ENCODE results near the gene FAM13C.

Gene FAM13C

GRCh38 chr10:59360605-59361405 lies 1.5 kb downstream of the FAM13C start:
- DNase-seq: no peak

- no peak for DNase-seq
Observed at GRCh38 chr10:59358576-59358975, 3.8 kb downstream of the FAM13C start.

DNA sequence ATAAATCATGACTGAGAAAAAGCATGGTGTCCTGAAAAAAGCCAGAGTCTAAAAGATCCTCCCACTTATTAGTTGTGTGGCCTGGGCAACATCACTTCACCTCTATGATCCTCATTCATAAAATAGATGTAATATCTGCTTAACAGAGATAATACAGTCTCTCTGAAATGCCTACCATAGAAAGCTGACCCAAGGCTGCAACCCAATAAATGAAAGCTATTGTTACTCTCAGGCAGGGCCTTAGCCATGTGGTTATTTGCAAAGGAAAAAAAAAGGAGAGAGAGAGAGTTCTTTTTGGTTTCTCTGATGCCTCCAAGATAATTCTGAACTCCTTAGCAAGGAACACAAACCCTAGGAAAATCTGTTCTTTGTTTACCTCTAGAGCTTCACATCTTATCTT lies 7.9 kb downstream of the FAM13C start:
- DNase-seq: no peak

- no peak for DNase-seq
Observed at GRCh38 chr10:59350558-59350957, 11.8 kb downstream of the FAM13C start.

- DNase-seq: no peak
Observed at GRCh38 chr10:59346321-59346720, 16.0 kb downstream of the FAM13C start.

DNA sequence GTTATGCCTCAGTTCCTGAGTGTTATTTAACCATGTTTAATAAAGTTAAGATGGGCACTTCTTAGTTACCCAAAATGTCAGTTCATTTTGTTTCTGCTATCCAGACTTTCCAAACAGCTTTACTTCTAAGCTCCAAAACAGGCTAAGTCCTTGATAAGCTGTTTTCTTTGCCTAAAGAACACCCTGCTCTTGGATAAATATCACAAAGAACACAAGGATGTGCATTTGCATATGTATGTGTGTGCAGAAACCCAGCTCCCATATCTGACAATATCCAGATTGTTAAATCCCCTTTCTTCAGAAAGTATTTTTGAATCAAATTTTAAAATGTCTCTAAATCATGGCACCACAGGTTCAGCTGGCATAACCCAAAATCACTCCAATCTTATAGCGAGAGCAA lies 19.6 kb downstream of the FAM13C start:
- no peak for DNase-seq

DNA sequence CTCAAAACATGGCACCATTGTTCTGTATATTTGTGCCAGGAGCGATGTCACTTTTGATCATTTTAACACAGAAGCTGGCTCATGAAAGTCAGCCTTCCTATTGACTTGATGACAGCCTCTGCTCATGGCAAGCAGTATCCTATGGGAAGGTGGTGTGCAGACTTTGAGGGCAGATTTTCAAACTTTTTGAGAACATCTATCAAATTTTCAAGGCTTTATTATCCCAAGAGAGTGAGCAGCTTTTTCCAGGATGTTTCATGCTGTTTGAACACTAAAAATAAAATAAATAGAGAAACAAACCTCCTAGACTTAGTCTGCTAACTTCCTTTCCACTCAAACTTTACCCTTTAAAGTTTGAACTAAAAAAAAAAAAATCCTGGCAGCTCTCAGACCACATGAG lies 20.3 kb downstream of the FAM13C start:
- no peak for DNase-seq

GRCh38 chr10:59340285-59340684 lies 22.1 kb downstream of the FAM13C start:
- DNase-seq: no peak

DNA sequence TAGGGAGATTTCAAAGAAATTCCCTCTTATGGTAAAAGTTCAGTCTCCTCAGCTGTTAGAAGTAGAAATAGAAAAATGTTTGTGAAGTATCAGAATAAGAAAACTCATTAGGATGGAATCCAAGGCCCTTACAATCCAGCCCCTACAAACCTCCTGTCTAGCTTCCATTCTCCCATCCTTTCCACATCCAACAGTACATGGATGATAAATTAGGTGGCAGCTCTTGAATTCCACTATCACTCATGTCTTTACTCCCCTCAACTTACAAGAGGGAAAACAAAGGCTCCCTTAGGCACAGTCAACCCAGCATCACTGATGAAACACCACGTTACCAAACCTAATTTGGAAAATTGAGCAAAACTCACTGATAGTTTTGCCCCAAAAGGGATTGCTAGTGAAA lies 23.0 kb downstream of the FAM13C start:
- DNase-seq: no peak

GRCh38 chr10:59337201-59337652 lies 25.1 kb downstream of the FAM13C start:
- no peak for DNase-seq

DNA sequence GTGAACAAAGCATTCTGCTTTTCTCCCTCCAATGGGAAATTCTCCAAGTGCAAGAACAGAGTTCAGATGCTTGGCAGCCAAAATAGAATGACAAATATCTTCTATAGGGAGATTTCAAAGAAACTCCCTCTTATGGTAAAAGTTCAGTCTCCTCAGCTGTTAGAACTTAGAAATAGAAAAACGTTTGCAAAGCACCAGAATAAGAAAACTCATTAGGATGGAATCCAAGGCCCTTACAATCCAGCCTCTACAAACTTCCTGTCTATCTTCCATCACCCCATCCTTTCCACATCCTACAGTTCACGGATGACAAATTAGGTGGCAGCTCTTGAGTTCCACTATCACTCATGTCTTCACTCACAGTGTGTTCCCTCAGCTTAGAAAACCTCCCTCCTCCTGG lies 25.7 kb downstream of the FAM13C start:
- no peak for DNase-seq

DNA sequence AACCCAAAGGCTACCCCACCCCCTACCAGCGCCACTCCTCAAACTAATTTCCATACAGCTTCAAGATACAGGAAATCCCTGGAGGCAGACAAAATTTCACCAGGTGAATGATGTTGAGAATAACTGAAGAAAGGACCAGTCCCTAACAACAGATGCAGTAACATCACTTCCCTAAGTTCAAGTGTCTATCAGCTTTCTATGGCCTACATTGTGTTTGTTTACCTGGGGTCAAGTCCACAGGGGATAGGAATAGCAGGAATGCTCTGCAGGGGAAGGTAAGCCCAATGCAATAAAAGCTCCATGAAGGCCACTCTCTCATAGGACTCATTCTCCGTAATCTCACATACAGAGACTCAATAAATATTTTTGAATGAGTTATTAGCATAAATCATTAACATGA lies 26.9 kb downstream of the FAM13C start:
- no peak for DNase-seq

DNA sequence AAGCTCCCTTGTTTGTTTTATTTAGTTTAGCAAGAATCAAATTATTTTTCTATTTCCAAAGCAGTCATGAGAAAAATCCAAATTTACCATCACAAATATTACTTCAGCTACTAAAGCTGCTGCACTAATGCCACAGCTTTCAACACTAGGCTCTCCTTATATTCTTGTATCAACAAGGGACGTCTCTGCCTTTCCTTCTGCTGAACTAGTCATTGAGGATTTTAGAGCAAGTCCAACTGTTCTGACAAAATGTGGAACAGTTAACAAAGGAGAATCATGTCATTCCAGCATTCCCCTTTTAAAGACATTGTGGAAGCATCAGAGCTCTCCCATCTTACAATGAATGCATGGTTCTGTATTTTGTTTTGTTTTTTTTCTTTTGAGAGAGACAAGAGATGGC lies 28.6 kb downstream of the FAM13C start:
- no peak for DNase-seq

DNA sequence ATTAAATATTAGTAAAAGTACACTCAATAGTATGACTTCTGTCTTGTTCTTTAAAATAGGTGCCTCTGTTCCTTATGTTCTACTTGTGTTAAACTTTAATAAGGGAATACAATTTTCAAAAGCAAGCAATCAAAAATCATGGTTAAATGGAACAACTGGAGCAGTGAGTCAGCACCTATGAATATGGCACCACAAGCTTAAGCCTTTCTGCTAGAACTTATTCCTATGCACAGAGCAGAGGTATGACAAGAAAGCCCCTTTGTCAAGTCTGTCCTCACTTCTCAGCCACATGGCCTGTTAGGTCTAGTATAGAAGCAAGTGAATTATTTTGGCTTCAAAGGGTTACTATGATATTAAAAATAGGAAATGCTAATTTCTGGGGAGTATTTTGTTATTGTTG lies 29.8 kb downstream of the FAM13C start:
- no peak for DNase-seq

DNA sequence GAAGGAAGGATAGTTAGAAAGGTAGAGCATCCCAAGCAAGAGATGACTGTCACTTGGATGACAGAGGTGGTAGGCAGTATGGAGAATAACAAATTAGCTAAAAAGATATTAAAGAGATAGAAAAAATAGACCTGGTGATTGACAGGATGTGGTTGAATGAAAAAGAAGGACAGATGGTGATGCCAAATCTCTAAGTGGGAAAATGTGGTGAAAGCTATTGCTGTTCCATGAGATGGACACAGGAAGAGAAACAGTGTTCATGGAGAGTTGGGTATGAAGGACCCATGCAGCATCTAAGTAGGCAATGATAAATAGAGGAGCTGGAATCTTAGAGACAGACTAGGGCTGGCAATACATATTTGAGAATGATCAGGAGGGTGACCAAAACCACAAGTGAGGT lies 30.7 kb downstream of the FAM13C start:
- no peak for DNase-seq

- no peak for DNase-seq
Observed at GRCh38 chr10:59325116-59325515, 37.2 kb downstream of the FAM13C start.

GRCh38 chr10:59324597-59324996 lies 37.8 kb downstream of the FAM13C start:
- DNase-seq: no peak

GRCh38 chr10:59323831-59324401 lies 38.4 kb downstream of the FAM13C start:
- DNase-seq: no peak

- DNase-seq: no peak
Observed at GRCh38 chr10:59323036-59323459, 39.3 kb downstream of the FAM13C start.

DNA sequence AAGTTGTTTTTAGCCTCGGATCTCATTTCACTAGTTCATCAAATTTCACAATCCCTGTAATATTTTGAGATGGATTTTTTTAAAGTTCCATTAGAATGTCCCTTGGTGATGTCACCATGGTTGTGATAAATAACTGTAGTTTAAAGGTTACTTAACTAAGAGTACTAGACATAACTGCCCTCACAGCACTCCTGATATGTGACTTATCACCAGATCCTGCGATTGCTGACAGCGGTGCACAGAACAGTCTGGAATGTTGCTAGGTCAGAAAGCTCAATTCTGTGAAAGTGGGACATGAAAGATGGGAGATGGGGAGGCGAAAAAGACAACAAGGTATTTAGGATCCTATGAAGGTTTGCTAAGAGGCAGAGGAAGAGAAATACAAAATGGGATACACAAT lies 40.2 kb downstream of the FAM13C start:
- DNase-seq: no peak

- no peak for DNase-seq
Observed at GRCh38 chr10:59320355-59320754, 42.0 kb downstream of the FAM13C start.

GRCh38 chr10:59319854-59320253 lies 42.5 kb downstream of the FAM13C start:
- no peak for DNase-seq

- no peak for DNase-seq
Observed at GRCh38 chr10:59317066-59317465, 45.3 kb downstream of the FAM13C start.

DNA sequence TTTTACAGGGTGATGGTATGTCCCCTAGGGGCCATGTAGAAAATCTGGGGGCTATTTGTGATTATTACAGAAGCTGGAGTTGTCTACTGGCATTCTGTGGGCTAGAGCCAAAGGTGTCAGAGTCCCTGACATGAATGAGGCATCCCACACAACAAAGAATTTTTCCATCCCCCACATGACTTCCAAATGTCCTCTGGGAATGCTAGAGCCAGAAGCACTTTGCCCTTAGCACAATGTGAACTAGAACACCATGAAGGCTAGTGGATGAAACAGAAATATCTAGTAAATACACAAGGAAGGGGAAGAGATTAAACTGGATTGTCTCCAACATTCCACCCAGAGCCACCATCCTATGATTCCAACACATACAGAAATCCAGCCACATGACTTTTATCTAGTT lies 46.9 kb downstream of the FAM13C start:
- no peak for DNase-seq

- no peak for DNase-seq
Observed at GRCh38 chr10:59314268-59314667, 48.1 kb downstream of the FAM13C start.
